DND-41 (cell line): ENCODE results near the gene IL17RD.

Experiments
- ATAC-seq: fragments of 200-7000 bp; cut with Tn5 transposase; 3 replicates; pipeline ENCODE4 v1.9.1; 2021; ENCODE audit warnings: low read depth; ENCODE audit not compliant: insufficient read depth
- DNase-seq: peaks from one replicate; pipeline ENCODE4 v3.0.0-alpha.2; 2020
- H2AFZ ChIP-seq: 2 replicates; pipeline ENCODE4 v1.6.0; 2012; ENCODE audit warnings: low read depth, low read length
- H3K27ac ChIP-seq: 2 replicates; pipeline ENCODE4 v1.5.1; 2012; ENCODE audit warnings: low read length, inconsistent platforms
- H3K27me3 ChIP-seq: fragments of 200-600 bp; sonication (generic); 2 replicates; pipeline ENCODE4 v1.6.0; 2012; ENCODE audit warnings: low read length, mild to moderate bottlenecking, inconsistent platforms; ENCODE audit not compliant: insufficient read depth, poor library complexity
- H3K36me3 ChIP-seq: 2 replicates; pipeline ENCODE4 v1.5.1; 2012; ENCODE audit warnings: low read length, inconsistent platforms; ENCODE audit not compliant: insufficient read depth
- H3K4me1 ChIP-seq: 2 replicates; pipeline ENCODE4 v1.5.1; 2012; ENCODE audit warnings: mild to moderate bottlenecking, low read length; ENCODE audit not compliant: insufficient read depth
- H3K4me2 ChIP-seq: 2 replicates; pipeline ENCODE4 v1.6.0; 2012; ENCODE audit warnings: mild to moderate bottlenecking, moderate library complexity, low read length, inconsistent platforms; ENCODE audit not compliant: insufficient read depth
- H3K4me3 ChIP-seq, 2 experiments: fragments of 200-600 bp in 1 of 2; shearing (Covaris generic) in 1 of 2; 2 replicates each; pipeline ENCODE4 v1.5.1; 2012 to 2016; ENCODE audit warnings: inconsistent platforms in 2 of 2, low read length in 2 of 2, mild to moderate bottlenecking in 2 of 2, low read depth in 1 of 2, moderate library complexity in 1 of 2
- H3K79me2 ChIP-seq: 2 replicates; pipeline ENCODE4 v1.6.0; 2012; ENCODE audit warnings: low read length, inconsistent platforms; ENCODE audit not compliant: insufficient read depth
- H3K9ac ChIP-seq: 2 replicates; pipeline ENCODE4 v1.6.0; 2012; ENCODE audit warnings: low read depth, mild to moderate bottlenecking, inconsistent platforms, low read length, moderate library complexity
- H3K9me3 ChIP-seq: 2 replicates; pipeline ENCODE4 v1.5.1; 2012; ENCODE audit warnings: low read length, moderate library complexity, mild to moderate bottlenecking, inconsistent platforms; ENCODE audit not compliant: insufficient read depth, severe bottlenecking
- H4K20me1 ChIP-seq: 2 replicates; pipeline ENCODE4 v1.6.0; 2012; ENCODE audit warnings: low read length; ENCODE audit not compliant: insufficient read depth
- CTCF ChIP-seq: IDR thresholded peaks from 2 replicates; pipeline ENCODE4 v1.5.1; 2012; ENCODE audit warnings: borderline replicate concordance, low read length, moderate library complexity, mild to moderate bottlenecking; ENCODE audit not compliant: poor library complexity, severe bottlenecking; ENCODE audit errors: extremely low read depth
- EZH2 ChIP-seq: IDR thresholded peaks from 3 replicates; pipeline ENCODE4 v1.6.1; 2012; ENCODE audit warnings: borderline replicate concordance, low read depth, mild to moderate bottlenecking, moderate library complexity, low read length, inconsistent platforms; ENCODE audit not compliant: severe bottlenecking

Gene IL17RD

GRCh38 chr3:57046101-57046765 lies 118.9 kb downstream of the IL17RD start:
- Histone ChIP-seq H3K4me3 (no peak overlapping the region), H3K4me2 (no peak overlapping the region), H4K20me1 (no peaks in the 10 kb centered on the region), H3K9me3 (no peaks in the 10 kb centered on the region), H3K36me3 (no peaks in the 10 kb centered on the region), H3K27ac (no peak overlapping the region), H3K79me2 (no peaks in the 10 kb centered on the region), H2AFZ (no peak overlapping the region), H3K27me3 (peaks cover 17% of the 10 kb centered on the region), H3K9ac (no peak overlapping the region), H3K4me1 (no peaks in the 10 kb centered on the region)
- TF ChIP-seq EZH2 (no peak), CTCF (no peak)
- DNase-seq (no peak), ATAC-seq (no peak)

- H3K4me2 ChIP-seq = no peak overlapping the region
- no peaks in the 10 kb centered on the region for H4K20me1 ChIP-seq
- H3K27me3 ChIP-seq = peaks cover 9% of the 10 kb centered on the region
- H3K9ac ChIP-seq = no peak overlapping the region
- no peak overlapping the region for H2AFZ ChIP-seq
- TF ChIP-seq EZH2 (no peak), CTCF (no peak)
- ATAC-seq (no peak), DNase-seq (no peak)
- H3K27ac ChIP-seq = no peak overlapping the region
- H3K4me1 ChIP-seq = no peaks in the 10 kb centered on the region
- no peaks in the 10 kb centered on the region for H3K79me2 ChIP-seq
- no peaks in the 10 kb centered on the region for H3K36me3 ChIP-seq
- H3K9me3 ChIP-seq = no peaks in the 10 kb centered on the region
- no peak overlapping the region for H3K4me3 ChIP-seq
Observed at GRCh38 chr3:57043518-57043917, 121.6 kb downstream of the IL17RD start.

GRCh38 chr3:57041674-57042073 lies 123.5 kb downstream of the IL17RD start:
- TF ChIP-seq CTCF (no peak), EZH2 (no peak)
- no peaks in the 10 kb centered on the region for H3K36me3 ChIP-seq

More at GRCh38 chr3:57041674-57042073, 123.5 kb downstream of the IL17RD start:
- no peak for ATAC-seq
- no peak overlapping the region for H3K4me2 ChIP-seq
- no peaks in the 10 kb centered on the region for H4K20me1 ChIP-seq
- no peak overlapping the region for H2AFZ ChIP-seq
- no peak overlapping the region for H3K4me3 ChIP-seq
- H3K27ac ChIP-seq = no peak overlapping the region
- peaks cover 3% of the 10 kb centered on the region for H3K27me3 ChIP-seq
- H3K9me3 ChIP-seq = no peaks in the 10 kb centered on the region
- no peaks in the 10 kb centered on the region for H3K4me1 ChIP-seq
- no peaks in the 10 kb centered on the region for H3K79me2 ChIP-seq
- DNase-seq = no peak
- H3K9ac ChIP-seq = no peak overlapping the region
